HEK293T (cell line): ENCODE data around the gene SPATA31D4.

Source experiments
- CTCF ChIA-PET: fragments of 350-600 bp; formaldehyde crosslinking; extraction: SDS; loops from one replicate; lab custom pipeline; 2021; ENCODE audit warnings: antibody characterized with exemption, inconsistent platforms; lab: Yijun Ruan, JAX
- POLR2A ChIA-PET: fragments of 350-600 bp; formaldehyde crosslinking; extraction: SDS; loops from one replicate; lab custom pipeline; 2020; ENCODE audit warnings: antibody characterized with exemption, inconsistent platforms; lab: Yijun Ruan, JAX
- DNase-seq: peaks from one replicate; pipeline ENCODE4 v3.0.0; 2012; ENCODE audit warnings: mixed read lengths; ENCODE audit errors: extremely low spot score
- ARNT ChIP-seq: fragments of 450-650 bp; IDR thresholded peaks from 2 replicates; pipeline ENCODE4 v1.6.1; 2017; ENCODE audit warnings: mild to moderate bottlenecking
- BHLHE40 ChIP-seq: fragments of 450-650 bp; IDR thresholded peaks from 2 replicates; pipeline ENCODE4 v1.6.1; 2016; ENCODE audit warnings: mild to moderate bottlenecking, moderate library complexity, borderline replicate concordance
- CTBP1 ChIP-seq: fragments of 450-650 bp; IDR thresholded peaks from 2 replicates; pipeline ENCODE4 v1.6.1; 2016; ENCODE audit warnings: borderline replicate concordance
- ELF4 ChIP-seq: fragments of 450-650 bp; IDR thresholded peaks from 2 replicates; pipeline ENCODE4 v1.6.1; 2017; ENCODE audit warnings: antibody characterized with exemption
- FOXA1 ChIP-seq: fragments of 450-650 bp; IDR thresholded peaks from 2 replicates; pipeline ENCODE4 v1.6.1; 2016; ENCODE audit warnings: mild to moderate bottlenecking
- FOXK2 ChIP-seq: fragments of 450-650 bp; IDR thresholded peaks from 2 replicates; pipeline ENCODE4 v1.6.1; 2016; ENCODE audit warnings: mild to moderate bottlenecking
- FOXM1 ChIP-seq: fragments of 450-650 bp; IDR thresholded peaks from 2 replicates; pipeline ENCODE4 v1.6.1; 2017; ENCODE audit warnings: mild to moderate bottlenecking, borderline replicate concordance
- HDGF ChIP-seq: fragments of 450-650 bp; IDR thresholded peaks from 2 replicates; pipeline ENCODE4 v1.6.1; 2017; ENCODE audit warnings: antibody characterized with exemption, borderline replicate concordance
- L3MBTL2 ChIP-seq: fragments of 450-650 bp; conservative IDR thresholded peaks from 2 replicates; pipeline ENCODE4 v1.6.1; 2016; ENCODE audit warnings: mild to moderate bottlenecking
- LEF1 ChIP-seq: fragments of 450-650 bp; IDR thresholded peaks from 2 replicates; pipeline ENCODE4 v1.6.1; 2017; ENCODE audit warnings: mild to moderate bottlenecking, borderline replicate concordance
- NFRKB ChIP-seq: fragments of 450-650 bp; IDR thresholded peaks from 2 replicates; pipeline ENCODE4 v1.6.1; 2016; ENCODE audit warnings: mild to moderate bottlenecking, moderate library complexity
- SP1 ChIP-seq: fragments of 450-650 bp; IDR thresholded peaks from 2 replicates; pipeline ENCODE4 v1.6.1; 2017
- SUZ12 ChIP-seq: fragments of 450-650 bp; IDR thresholded peaks from 2 replicates; pipeline ENCODE4 v1.6.1; 2016; ENCODE audit warnings: mild to moderate bottlenecking
- TARDBP ChIP-seq: fragments of 450-650 bp; IDR thresholded peaks from 2 replicates; pipeline ENCODE4 v1.6.1; 2016
- ZNF384 ChIP-seq: fragments of 450-650 bp; IDR thresholded peaks from 2 replicates; pipeline ENCODE4 v1.6.1; 2016
- TF ChIP-seq, protein P1 (sequence below): fragments of 450-650 bp; IDR thresholded peaks from 2 replicates; pipeline ENCODE4 v1.6.1; 2016

Gene SPATA31D4

DNA sequence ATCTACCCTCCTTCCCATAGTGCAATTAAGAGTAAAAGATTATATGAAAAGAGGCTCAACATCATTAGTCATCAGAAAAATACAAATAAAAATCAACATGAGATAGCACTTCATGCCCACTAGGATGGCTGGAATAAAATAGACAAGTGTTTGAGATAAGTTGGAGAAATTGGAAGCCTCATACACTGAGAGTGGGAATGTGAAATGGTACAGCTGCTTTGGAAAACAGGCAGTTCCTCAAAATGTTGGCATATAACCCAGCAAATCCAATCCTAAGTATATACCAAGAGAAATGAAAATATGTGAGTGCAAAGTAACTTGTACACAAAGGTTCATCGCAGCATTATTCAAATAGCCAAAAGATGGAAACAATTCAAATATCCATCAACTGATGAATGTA is 24.9 kb downstream of the SPATA31D4 start:
- TF ChIP-seq L3MBTL2: no peak
- no peak for TF ChIP-seq CTBP1
- ChIA-PET CTCF (interaction anchor here (0.8 kb wide), 1 partner anchor 388 kb away, joined by 3 read pairs; no protein-coding TSS in a partner anchor), POLR2A (no interaction called here)
- DNase-seq: no peak

DNA sequence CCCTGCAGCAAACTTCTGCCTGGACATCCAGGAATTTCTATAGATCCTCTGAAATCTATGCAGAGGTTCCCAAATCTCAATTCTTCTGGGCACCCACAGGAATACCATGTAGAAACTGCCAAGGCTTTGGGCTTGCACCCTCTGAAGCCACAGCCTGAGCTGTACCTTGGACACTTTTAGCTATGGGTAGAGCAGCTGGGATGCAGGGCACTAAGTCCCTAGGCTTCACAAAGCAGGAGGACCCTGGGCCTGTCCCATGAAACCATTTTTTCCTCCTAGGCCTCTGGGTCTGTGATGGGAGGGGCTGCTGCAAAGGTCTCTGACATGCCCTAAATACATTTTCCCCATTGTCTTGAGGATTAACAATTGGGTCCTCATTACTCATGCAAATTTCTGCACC is 27.4 kb downstream of the SPATA31D4 start:
- no peak for DNase-seq
- TF ChIP-seq FOXM1 (no peak), BHLHE40 (no peak), NFRKB (no peak), FOXK2 (no peak), ARNT (no peak)
- CTCF ChIA-PET: no interaction called here
- POLR2A ChIA-PET: no interaction called here

DNA sequence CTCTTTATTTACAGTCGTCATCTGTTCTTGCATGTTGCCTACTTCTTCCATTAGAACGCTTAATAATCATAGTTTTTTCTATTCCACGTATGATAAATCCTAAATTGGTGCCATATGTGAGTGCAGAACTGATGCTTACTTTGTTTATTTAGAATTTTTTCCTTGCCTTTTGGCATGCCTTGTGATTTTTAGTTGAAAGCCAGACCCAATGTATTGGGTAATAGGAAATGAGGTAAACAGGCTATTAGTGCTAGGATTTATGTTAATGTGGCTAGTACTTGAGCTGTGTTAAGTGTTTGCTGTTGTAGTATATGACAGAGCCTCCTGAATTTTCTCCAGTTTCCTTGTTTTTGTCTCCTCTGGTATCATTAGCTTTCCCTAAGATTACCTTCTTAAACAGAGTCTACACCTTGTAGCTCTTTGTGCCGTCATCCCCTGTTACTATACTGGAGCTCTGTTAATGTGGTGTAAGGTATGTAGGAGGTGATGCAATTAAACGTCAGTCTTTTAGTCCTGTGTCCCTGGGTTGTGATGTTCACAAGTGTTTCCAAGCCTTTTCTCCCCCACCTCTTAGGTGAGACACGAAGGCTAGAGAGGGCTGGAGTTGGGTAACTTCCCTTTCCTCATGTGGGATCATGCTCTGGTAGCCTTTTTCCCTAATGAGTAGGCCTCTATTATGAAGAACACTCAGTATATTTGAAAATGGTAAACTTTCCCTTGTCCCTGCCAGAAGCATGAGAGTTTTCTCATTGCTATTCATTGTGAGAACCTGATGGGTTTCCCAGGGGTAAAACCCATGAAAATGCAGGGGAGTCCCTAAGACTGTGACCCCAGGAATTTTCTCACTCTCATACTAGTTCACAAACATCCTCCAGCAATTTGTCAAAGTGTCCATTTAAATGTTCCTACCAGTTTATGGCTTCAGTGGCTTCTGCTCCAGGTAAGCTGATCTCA is 36.3 kb downstream of the SPATA31D4 start:
- ChIA-PET POLR2A (no interaction called here), CTCF (no interaction called here)
- no peak for TF ChIP-seq LEF1
- TF ChIP-seq FOXK2: no peak
- TF ChIP-seq FOXA1: no peak
- no peak for TF ChIP-seq ZNF384
- no peak for TF ChIP-seq SUZ12
- no peak for TF ChIP-seq ELF4
- TF ChIP-seq BHLHE40: no peak
- TF ChIP-seq ARNT: no peak
- TF ChIP-seq, protein P1, sequence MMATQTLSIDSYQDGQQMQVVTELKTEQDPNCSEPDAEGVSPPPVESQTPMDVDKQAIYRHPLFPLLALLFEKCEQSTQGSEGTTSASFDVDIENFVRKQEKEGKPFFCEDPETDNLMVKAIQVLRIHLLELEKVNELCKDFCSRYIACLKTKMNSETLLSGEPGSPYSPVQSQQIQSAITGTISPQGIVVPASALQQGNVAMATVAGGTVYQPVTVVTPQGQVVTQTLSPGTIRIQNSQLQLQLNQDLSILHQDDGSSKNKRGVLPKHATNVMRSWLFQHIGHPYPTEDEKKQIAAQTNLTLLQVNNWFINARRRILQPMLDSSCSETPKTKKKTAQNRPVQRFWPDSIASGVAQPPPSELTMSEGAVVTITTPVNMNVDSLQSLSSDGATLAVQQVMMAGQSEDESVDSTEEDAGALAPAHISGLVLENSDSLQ: no peak
- no peak for TF ChIP-seq FOXM1
- TF ChIP-seq NFRKB: no peak
- no peak for TF ChIP-seq TARDBP
- no peak for TF ChIP-seq L3MBTL2
- no peak for DNase-seq

DNA sequence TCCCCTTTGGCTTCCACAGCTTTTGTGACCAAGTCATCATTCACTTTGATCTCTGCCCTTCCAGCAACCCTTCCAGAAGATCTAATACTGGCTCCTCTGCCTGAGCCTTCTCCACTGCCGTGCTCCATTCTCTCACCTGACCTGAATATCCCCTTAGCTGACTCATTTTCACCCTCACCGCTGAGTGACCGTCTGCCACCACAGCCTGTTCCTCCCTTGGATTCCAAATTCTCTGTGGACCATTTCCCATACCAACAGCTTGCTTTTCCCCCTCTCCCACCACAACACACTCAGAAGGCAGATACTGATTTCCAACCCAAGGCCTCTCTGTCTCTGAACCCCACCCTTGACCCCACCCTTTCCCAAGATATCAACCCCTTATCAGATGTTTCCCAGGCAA is 39.8 kb downstream of the SPATA31D4 start:
- DNase-seq: no peak
- no peak for TF ChIP-seq FOXA1
- TF ChIP-seq L3MBTL2: no peak
- TF ChIP-seq HDGF: no peak
- POLR2A ChIA-PET: no interaction called here
- CTCF ChIA-PET: no interaction called here

DNA sequence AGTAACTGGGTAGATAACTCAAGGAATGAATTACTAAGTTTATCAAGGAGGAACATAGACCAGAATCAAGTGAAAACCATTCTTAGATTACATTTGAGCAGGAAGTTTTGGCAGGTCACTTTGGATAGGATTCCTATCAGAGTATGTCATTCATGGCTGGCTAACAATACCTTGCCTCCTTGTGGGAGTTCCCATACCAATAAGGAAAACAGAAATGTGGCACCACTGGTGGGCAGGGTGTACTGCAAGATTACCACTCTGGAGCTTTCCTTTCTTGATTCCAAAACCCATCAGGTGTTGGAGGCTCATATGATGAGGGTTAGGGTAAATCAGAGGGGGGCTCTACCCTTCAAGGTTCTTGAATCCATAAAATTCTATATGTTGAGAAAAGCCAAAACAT is 41.7 kb downstream of the SPATA31D4 start:
- POLR2A ChIA-PET: no interaction called here
- no peak for DNase-seq
- CTCF ChIA-PET: no interaction called here
- no peak for TF ChIP-seq FOXA1
- TF ChIP-seq LEF1: no peak
- no peak for TF ChIP-seq SUZ12
- TF ChIP-seq ELF4: no peak
- no peak for TF ChIP-seq BHLHE40
- no peak for TF ChIP-seq L3MBTL2
- TF ChIP-seq FOXK2: no peak
- TF ChIP-seq FOXM1: no peak
- TF ChIP-seq NFRKB: no peak
- TF ChIP-seq CTBP1: no peak
- TF ChIP-seq, protein P1: no peak
- TF ChIP-seq TARDBP: no peak
- no peak for TF ChIP-seq HDGF
- no peak for TF ChIP-seq SP1
- TF ChIP-seq ARNT: no peak

DNA sequence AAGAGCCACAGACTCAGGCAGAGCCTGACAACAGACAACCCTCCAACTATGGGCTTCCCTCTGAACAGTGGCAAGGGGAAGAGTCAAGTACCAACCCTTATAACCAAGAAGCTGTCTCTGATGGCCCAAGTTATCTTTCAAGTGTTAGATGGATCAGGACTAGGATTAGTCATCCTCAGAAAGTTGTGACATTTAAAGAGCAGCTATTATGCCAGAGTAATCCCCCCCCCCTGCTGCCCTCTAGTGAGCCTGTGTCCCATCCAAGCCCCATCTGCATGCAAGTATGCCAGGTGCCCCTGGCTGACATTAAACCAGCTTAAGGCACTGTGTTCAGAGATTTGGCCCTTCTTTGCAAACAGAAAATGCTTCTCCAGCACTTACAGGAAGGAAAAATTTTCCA is 43.5 kb downstream of the SPATA31D4 start:
- ChIA-PET CTCF (no interaction called here), POLR2A (no interaction called here)
- DNase-seq: no peak
- no peak for TF ChIP-seq HDGF
- TF ChIP-seq LEF1: no peak
- TF ChIP-seq NFRKB: no peak
- TF ChIP-seq SUZ12: no peak
- TF ChIP-seq, protein P1: no peak
- no peak for TF ChIP-seq L3MBTL2
- no peak for TF ChIP-seq ZNF384

DNA sequence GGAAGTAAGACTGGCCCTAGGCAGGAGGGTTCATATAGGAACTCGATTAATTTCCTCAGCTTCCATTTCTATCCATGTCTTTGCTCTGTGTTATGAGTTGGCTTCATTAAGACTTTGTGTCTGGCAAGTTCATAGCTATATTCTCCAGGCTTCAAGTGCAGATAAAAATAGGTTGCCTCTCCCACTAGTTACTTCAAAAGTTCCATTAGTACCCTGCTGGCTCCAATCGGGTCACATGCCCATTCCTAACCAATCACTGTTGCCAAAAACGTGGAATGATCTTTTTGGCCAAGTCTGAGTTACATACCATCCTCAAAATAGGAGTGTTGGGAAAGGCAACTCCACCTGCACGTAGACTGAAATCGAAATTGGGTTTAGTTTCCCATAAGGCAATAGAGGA is 46.5 kb downstream of the SPATA31D4 start:
- no peak for DNase-seq
- ChIA-PET CTCF (no interaction called here), POLR2A (no interaction called here)
- TF ChIP-seq, protein P1: no peak
- TF ChIP-seq L3MBTL2 (no peak), FOXA1 (no peak)
